ENCODE measurements around the gene PDHX. TPM values are rescaled to one million over a fixed set of nuclear protein-coding genes. Genes with fewer than 3 reads are reported as not detected.

PDHX gene
- total RNA-seq, 1 experiment from 2014 or later, result 43.4 TPM

- TF ChIP-seq, protein P1, sequence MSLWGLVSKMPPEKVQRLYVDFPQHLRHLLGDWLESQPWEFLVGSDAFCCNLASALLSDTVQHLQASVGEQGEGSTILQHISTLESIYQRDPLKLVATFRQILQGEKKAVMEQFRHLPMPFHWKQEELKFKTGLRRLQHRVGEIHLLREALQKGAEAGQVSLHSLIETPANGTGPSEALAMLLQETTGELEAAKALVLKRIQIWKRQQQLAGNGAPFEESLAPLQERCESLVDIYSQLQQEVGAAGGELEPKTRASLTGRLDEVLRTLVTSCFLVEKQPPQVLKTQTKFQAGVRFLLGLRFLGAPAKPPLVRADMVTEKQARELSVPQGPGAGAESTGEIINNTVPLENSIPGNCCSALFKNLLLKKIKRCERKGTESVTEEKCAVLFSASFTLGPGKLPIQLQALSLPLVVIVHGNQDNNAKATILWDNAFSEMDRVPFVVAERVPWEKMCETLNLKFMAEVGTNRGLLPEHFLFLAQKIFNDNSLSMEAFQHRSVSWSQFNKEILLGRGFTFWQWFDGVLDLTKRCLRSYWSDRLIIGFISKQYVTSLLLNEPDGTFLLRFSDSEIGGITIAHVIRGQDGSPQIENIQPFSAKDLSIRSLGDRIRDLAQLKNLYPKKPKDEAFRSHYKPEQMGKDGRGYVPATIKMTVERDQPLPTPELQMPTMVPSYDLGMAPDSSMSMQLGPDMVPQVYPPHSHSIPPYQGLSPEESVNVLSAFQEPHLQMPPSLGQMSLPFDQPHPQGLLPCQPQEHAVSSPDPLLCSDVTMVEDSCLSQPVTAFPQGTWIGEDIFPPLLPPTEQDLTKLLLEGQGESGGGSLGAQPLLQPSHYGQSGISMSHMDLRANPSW (CRISPR knock-in tag; conservative IDR thresholded peaks at IDR 0.05; ENCODE audit: low read depth), result no peak
- TF ChIP-seq SMAD4 (CRISPR knock-in tag; IDR thresholded peaks at IDR 0.05) (no peak), NR1H2 (CRISPR knock-in tag; IDR thresholded peaks at IDR 0.05) (no peak), ETV6 (CRISPR knock-in tag; IDR thresholded peaks at IDR 0.05) (no peak), AFF4 (CRISPR knock-in tag; IDR thresholded peaks at IDR 0.05; ENCODE audit: borderline replicate concordance) (no peak), JUN (CRISPR knock-in tag; IDR thresholded peaks at IDR 0.05) (no peak), NR2C2 (CRISPR knock-in tag; IDR thresholded peaks at IDR 0.05) (no peak), SMAD3 (CRISPR knock-in tag; IDR thresholded peaks at IDR 0.05; ENCODE audit: borderline replicate concordance) (no peak)
- TF ChIP-seq, protein P2, sequence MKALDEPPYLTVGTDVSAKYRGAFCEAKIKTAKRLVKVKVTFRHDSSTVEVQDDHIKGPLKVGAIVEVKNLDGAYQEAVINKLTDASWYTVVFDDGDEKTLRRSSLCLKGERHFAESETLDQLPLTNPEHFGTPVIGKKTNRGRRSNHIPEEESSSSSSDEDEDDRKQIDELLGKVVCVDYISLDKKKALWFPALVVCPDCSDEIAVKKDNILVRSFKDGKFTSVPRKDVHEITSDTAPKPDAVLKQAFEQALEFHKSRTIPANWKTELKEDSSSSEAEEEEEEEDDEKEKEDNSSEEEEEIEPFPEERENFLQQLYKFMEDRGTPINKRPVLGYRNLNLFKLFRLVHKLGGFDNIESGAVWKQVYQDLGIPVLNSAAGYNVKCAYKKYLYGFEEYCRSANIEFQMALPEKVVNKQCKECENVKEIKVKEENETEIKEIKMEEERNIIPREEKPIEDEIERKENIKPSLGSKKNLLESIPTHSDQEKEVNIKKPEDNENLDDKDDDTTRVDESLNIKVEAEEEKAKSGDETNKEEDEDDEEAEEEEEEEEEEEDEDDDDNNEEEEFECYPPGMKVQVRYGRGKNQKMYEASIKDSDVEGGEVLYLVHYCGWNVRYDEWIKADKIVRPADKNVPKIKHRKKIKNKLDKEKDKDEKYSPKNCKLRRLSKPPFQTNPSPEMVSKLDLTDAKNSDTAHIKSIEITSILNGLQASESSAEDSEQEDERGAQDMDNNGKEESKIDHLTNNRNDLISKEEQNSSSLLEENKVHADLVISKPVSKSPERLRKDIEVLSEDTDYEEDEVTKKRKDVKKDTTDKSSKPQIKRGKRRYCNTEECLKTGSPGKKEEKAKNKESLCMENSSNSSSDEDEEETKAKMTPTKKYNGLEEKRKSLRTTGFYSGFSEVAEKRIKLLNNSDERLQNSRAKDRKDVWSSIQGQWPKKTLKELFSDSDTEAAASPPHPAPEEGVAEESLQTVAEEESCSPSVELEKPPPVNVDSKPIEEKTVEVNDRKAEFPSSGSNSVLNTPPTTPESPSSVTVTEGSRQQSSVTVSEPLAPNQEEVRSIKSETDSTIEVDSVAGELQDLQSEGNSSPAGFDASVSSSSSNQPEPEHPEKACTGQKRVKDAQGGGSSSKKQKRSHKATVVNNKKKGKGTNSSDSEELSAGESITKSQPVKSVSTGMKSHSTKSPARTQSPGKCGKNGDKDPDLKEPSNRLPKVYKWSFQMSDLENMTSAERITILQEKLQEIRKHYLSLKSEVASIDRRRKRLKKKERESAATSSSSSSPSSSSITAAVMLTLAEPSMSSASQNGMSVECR (CRISPR knock-in tag; IDR thresholded peaks at IDR 0.05; ENCODE audit: borderline replicate concordance), result no peak
- TF ChIP-seq, protein P3, sequence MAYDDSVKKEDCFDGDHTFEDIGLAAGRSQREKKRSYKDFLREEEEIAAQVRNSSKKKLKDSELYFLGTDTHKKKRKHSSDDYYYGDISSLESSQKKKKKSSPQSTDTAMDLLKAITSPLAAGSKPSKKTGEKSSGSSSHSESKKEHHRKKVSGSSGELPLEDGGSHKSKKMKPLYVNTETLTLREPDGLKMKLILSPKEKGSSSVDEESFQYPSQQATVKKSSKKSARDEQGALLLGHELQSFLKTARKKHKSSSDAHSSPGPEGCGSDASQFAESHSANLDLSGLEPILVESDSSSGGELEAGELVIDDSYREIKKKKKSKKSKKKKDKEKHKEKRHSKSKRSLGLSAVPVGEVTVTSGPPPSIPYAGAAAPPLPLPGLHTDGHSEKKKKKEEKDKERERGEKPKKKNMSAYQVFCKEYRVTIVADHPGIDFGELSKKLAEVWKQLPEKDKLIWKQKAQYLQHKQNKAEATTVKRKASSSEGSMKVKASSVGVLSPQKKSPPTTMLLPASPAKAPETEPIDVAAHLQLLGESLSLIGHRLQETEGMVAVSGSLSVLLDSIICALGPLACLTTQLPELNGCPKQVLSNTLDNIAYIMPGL (CRISPR knock-in tag; IDR thresholded peaks at IDR 0.05), result no peak
- TF ChIP-seq, protein P4, sequence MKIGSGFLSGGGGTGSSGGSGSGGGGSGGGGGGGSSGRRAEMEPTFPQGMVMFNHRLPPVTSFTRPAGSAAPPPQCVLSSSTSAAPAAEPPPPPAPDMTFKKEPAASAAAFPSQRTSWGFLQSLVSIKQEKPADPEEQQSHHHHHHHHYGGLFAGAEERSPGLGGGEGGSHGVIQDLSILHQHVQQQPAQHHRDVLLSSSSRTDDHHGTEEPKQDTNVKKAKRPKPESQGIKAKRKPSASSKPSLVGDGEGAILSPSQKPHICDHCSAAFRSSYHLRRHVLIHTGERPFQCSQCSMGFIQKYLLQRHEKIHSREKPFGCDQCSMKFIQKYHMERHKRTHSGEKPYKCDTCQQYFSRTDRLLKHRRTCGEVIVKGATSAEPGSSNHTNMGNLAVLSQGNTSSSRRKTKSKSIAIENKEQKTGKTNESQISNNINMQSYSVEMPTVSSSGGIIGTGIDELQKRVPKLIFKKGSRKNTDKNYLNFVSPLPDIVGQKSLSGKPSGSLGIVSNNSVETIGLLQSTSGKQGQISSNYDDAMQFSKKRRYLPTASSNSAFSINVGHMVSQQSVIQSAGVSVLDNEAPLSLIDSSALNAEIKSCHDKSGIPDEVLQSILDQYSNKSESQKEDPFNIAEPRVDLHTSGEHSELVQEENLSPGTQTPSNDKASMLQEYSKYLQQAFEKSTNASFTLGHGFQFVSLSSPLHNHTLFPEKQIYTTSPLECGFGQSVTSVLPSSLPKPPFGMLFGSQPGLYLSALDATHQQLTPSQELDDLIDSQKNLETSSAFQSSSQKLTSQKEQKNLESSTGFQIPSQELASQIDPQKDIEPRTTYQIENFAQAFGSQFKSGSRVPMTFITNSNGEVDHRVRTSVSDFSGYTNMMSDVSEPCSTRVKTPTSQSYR (CRISPR knock-in tag; IDR thresholded peaks at IDR 0.05), result no peak
These were observed 25.6 kb upstream of the PDHX start (continued) for GRCh38 chr11:34890812-34891211.
